GM21723 (cell line): ENCODE results near the gene KLLN.
"Not testable (repeated sequence)": the region's sequence is repeated elsewhere in the genome, so short reads cannot be mapped to it uniquely, and the experiment has no call there.

Experiments
- ATAC-seq: cut with Tn5 transposase; IDR thresholded peaks from one replicate; pipeline ENCODE4 v1.9.1; 2021; ENCODE audit warnings: mild to moderate bottlenecking, moderate library complexity; ENCODE audit not compliant: unreplicated experiment

The KLLN gene

DNA sequence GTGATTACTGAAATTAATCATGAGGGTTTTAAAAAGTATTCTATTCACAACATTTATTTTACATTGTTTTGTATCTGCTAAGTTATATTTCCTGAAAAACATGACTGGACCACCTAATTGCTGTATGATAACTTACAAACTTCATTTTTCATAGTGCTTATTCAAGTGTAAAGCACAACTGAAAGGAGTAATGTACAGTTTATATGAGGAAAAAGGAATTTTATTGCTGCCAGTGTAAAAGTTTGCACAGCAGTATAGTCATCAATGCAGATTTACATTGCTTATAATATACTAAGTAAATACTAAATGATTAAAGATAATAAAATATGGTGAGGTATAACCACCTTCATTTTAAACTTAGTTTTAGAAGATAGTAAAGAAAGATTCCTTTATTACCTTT lies 4.1 kb upstream of the KLLN start:
- ATAC-seq = no peak

DNA sequence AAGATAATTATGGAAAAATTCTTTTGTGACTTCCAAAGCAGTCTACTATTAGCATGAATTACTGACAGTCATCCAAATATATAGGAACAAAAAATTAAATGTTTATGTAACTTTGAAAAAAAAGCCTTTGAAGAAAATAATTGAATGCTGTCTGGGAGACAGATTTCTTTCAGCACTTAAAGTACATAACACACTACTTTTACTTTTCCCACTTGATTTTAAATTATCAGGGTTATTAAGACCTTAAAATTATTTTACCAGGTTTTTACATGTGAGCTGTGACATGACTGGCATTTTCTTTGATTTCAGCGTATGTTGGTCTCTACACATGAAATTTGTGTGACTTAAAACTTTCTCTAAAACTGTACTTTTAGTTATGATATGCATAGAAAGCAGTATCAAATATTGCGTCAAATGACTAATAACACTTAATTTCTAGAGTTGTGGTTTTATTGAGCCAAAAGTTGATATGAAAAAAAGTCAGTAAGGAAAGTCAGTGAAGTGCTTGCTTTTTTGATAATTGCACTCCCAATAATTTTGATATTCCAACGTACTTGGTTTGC lies 3.2 kb upstream of the KLLN start:
- ATAC-seq = no peak

DNA sequence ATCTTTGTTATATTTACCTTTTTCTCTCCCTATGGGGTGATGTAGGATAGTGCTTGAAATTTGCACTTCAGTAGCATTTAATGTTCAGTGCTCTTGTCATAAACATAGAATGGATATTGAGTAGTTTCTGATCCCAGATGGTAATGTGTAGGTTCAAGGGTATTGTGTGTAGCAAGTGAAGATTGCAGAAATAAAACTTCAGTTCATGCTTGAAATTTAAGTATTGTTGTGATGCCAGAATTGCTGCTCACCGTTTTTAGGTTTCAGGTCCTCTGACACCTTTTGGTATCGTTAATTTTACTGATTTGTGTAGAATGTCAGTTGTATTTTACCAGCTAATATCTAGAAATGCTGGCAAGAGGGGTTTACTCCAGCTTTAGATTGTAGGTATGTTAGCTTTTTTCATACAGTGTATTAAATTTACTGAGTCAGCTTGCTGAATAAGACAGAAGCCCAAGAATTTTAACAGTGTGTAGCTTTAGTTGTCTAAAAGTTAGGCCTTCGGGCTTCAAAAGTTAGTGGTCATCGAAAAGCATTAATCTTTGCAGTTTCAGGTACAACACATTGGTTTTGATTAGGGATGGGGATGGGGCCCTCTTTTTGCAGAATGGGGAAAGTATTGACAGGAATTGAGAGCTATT lies 2.0 kb upstream of the KLLN start:
- no peak for ATAC-seq

DNA sequence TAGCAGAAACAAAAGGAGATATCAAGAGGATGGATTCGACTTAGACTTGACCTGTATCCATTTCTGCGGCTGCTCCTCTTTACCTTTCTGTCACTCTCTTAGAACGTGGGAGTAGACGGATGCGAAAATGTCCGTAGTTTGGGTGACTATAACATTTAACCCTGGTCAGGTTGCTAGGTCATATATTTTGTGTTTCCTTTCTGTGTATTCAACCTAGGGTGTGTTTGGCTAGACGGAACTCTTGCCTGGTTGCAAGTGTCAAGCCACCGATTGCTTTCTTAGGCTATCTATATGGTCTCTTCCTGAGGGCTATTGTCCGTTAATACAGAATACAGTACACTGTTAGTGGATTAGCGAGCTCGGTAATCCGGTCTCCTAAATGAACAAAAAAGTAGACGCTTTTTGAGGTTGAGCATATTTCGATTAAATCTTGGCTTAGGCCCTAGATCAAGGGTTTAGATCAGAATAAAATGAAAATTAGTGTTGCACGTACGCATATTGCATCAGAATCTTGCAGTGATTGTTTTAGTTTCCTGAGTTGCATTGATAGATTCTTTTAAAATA lies 1.2 kb upstream of the KLLN start:
- no peak for ATAC-seq

DNA sequence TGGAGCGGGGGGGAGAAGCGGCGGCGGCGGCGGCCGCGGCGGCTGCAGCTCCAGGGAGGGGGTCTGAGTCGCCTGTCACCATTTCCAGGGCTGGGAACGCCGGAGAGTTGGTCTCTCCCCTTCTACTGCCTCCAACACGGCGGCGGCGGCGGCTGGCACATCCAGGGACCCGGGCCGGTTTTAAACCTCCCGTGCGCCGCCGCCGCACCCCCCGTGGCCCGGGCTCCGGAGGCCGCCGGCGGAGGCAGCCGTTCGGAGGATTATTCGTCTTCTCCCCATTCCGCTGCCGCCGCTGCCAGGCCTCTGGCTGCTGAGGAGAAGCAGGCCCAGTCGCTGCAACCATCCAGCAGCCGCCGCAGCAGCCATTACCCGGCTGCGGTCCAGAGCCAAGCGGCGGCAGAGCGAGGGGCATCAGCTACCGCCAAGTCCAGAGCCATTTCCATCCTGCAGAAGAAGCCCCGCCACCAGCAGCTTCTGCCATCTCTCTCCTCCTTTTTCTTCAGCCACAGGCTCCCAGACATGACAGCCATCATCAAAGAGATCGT lies 690 bp upstream of the KLLN start:
- peak; percentile 0 for ATAC-seq

DNA sequence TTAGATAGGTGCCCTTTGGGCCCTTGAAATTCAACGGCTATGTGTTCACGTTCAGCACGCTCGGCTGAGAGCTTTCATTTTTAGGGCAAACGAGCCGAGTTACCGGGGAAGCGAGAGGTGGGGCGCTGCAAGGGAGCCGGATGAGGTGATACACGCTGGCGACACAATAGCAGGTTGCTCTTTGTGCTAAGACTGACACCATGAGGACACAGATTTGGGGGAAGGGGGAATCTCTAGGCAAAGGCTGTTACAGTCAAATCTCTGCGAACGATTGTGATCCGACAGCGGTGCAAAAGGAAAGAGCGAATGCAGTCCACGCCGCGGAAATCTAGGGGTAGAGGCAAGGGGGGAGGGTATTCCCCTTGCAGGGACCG lies 667 bp downstream of the KLLN start:
- ATAC-seq = peak; percentile 10

DNA sequence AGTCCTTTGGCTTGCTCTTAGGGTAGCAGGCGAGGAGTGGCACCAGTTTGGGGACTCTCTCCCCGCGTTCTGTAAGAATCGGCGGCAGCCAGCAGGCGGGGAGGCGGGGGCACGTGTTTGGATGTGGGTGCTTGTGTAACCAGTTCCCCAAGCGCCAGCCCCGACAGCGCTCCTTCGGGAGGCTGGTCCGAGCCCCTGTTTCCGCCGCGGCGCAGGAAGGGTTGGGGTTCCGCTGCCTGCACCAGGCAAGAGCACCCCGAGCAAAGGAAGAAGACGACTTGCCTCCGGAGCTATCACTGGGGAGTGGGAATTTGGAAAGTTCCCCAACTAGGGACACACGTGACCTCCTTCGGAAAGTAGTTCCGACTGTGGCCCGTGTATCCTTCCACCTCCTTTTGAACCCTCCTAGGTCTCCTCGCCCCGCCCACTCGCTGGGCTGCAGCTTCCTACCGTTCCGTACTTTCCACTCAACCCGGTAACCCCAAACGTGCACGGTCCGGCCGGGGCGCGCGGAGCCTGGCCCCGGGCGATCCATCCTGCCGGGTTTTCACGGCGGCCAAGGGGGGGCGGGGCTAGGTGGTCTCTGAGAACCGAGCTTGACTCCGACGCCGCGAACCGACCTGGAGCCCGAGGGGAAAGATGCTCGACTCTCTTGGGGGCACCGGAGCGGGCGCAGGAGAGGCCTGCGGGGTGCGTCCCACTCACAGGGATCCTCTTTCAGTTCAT lies 1.2 kb downstream of the KLLN start:
- ATAC-seq = peak; percentile 51

DNA sequence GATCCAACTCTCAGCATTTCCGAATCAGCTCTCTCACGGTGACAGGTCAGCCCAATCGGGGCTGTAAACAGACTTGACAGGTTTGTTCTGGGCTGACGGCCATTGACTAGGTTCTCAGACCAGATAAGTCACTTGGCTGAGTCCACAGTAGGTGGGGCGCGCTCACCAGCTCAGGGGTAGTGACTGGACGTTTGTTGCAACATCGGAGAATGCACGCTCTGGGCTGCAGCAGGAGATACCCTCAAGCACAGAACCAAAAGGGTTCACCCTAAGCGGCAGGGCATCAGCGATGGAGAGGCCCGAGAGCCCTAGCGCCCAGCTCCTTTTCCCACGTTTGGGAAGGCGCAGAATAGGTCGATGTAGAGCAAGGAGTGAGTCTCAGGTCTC lies 1.8 kb downstream of the KLLN start:
- peak; percentile 17 for ATAC-seq

DNA sequence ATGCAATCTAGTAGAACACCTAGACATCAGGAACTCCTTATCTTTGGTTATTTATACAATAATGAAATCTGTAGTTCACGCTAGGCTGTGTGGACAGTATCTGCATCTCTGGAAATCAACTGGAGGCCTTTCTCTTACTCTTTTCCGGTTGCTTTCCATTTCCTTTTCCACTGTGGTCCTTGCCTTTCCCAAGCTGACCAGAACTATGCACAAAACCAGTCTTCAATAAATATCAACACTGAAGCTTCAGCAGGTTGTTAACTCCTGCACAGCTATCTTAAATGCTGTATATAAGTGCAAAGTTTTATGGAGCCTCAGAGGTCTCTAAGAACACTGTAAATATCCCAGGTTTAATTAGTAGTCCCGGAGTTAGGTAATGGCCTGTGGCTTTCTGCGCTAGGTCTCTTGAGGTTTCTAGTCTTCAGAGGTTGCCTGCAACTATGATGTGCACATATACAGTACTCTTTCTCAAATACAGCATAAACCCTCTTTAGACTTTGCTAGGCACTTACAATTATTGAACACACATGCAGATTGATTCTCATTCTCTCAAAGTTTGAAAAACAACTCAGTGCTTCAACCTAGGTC lies 2.4 kb downstream of the KLLN start:
- no peak for ATAC-seq

DNA sequence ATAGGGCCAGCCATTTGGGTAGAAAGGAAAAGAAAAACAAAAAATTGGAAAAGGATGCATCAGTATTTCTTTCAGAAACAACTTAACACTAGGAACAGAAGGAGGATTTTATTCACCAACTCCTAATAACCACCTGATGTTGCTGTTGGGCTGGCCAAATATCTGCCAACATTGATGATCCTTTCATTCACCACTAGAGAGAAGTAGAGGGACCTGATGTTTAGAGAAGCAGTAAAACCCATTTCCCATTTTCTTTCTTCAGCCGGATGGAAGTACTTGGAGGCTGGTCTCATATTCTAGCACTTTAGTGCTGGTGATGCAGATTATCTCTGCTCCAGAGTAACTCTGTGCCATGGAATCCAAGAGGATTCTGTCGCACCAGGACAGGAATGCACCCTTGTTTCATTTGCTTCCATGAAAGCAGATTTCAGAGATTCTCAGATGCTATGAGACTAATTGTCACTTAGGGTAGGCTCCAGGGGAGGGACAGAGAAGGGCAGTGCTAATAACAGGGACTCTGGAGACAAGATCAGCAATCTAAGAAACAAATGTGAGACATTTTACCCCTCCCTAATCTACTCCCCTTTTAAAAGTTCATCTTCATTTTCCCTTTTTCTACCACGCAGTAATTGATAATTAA lies 3.1 kb downstream of the KLLN start:
- no peak for ATAC-seq

DNA sequence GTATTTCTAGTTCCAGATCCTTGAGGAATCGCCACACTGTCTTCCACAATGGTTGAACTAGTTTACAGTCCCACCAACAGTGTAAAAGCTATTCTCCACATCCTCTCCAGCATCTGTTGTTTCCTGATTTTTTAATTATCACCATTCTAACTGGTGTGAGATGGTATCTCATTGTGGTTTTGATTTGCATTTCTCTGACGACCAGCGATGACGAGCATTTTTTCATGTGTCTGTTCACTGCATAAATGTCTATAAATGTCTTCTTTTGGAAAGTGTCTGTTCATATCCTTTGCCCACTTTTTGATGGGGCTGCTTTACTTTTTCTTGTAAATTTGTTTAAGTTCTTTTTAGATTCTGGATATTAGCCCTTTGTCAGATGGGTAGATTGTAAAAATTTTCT lies 7.7 kb downstream of the KLLN start:
- not testable (repeated sequence) for ATAC-seq

DNA sequence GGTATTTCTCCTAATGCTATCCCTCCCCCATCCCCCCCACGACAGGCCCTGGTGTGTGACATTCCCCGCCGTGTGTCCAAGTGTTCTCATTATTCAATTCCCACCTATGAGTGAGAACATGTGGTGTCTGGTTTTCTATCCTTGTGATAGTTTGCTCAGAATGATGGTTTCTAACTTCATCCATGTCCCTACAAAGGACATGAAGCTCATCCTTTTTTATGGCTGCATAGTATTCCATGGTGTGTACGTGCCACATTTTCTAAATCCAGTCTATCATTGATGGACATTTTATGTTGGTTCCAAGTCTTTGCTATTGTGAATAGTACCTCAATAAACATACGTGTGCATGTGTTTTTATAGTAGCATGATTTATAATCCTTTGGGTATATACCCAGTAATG lies 8.1 kb downstream of the KLLN start:
- not testable (repeated sequence) for ATAC-seq

DNA sequence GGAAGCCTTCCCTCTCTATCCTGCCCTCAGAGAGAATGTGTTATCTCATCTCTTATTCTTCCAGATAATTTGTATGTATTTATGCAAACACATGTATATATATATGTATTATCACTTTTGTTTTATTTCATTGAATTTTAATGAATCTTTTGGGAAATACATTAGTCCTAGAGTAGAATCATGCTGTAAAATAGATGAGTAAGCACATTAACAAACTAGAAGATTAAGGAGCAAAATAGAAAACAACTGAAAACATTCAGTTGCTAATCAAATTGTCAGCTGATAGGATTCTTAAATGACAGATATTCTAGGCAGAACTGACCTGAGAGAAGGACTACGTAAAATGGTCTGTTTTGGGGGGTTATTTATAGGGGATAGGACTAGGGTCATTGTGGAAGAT lies 11.2 kb downstream of the KLLN start:
- no peak for ATAC-seq

DNA sequence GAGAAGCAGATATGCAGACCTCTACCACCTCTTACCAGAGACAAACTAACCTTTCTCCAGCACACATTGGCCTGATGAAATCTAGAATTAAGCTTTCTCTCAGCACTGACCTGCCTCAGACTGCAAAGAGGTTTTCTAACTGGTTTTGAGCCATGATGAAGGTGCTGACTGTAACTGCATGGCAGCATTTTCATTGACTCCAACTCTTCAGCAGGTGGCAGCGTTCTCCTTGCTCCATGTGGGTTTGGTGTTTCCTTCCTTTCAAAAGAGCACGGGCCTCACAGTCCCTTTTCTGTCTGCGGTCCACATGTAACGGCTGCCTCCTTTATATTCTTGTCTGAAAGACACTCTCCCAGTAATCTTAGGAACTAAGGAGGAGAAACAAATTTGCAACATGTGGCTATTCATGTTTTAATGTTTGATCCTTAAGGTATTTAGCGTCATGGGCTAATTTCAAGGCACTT lies 12.6 kb downstream of the KLLN start:
- ATAC-seq = no peak

DNA sequence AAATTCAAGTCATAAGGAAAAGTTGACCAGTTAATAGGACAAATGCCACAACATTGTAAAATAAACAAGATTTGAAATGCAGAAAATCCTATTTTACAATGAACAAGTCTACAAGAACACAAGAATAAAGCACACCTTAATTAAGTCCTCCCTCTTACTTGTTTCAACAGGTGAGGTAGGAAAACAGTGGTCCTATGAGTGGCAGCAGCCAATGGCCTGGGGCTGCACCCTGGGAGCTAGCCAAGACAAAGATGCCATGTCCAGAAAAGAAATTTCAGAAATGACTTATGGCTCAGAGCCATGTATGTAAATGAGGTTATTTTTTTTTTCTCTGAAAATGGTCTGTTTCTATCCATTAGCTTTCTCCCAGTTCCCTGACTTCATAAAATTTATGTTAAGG lies 14.3 kb downstream of the KLLN start:
- no peak for ATAC-seq

DNA sequence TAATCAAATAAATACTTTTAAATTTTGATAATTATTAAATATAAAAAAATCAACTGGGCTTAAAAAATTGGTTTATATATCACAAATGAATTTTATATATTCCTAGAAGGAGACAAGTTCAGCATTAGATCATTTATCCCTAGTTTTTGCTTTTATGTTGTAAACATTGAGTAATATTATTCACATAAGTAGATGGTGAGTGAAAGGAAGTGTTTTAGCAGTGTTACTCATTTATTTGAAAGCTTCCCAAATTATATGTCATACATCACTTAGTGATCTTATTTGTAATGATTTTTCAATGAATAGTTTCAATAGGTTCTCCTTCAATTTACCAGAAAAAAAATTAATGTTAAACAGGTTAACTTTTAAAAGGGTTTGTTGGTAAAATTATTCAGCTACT lies 15.8 kb downstream of the KLLN start:
- ATAC-seq = no peak

DNA sequence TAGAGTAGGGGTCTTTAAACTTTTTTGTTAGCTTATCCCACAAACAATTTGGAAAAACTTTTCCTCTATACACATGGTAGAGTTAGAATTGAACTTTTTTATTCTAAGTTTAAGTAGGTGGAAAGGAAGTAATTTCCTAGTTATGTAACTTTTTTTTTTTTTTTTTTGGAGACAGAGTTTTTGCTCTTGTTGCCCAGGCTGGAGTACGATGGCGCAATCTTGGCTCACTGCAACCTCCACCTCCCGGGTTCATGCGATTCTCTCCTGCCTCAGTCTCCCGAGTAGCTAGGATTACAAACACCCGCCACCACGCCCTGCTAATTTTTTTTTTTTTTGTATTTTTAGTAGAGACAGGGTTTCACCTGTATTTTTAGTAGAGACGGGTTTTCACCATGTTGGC lies 16.6 kb downstream of the KLLN start:
- ATAC-seq = not testable (repeated sequence)

DNA sequence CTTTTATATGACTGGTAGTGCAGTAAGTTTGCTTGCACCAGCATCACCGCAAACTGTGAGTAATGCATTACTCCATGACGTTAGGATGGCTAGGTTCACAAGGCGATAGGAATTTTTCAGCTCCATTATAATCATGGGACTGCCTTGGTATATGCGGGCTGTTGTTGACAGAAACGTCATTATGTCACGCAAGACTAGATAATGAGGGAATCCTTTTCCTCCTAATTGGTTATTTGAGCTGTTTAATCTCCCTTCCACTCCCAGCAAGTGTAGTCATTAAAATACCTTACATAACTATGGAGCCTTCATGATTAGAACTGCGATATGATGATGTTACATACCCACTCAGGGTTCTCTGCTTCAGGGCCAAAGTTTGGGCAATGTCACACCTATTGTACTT lies 17.3 kb downstream of the KLLN start:
- no peak for ATAC-seq

DNA sequence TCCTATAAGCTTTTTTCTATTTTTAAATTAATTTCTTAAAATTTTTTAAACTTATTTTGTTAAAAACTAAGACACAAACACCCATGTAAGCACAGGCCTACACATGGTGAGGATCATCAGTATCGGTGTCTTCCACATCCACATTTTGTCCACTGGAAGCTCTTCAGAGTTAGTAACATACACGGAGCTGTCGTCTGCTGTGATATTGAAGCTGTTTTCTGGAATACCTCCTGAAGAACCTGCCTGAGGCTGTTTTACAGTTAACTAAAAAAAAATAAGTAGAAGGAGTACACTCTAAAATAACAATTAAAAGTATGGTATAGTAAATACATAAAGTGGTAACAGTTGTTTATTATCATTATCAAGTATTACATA lies 17.7 kb downstream of the KLLN start:
- no peak for ATAC-seq

DNA sequence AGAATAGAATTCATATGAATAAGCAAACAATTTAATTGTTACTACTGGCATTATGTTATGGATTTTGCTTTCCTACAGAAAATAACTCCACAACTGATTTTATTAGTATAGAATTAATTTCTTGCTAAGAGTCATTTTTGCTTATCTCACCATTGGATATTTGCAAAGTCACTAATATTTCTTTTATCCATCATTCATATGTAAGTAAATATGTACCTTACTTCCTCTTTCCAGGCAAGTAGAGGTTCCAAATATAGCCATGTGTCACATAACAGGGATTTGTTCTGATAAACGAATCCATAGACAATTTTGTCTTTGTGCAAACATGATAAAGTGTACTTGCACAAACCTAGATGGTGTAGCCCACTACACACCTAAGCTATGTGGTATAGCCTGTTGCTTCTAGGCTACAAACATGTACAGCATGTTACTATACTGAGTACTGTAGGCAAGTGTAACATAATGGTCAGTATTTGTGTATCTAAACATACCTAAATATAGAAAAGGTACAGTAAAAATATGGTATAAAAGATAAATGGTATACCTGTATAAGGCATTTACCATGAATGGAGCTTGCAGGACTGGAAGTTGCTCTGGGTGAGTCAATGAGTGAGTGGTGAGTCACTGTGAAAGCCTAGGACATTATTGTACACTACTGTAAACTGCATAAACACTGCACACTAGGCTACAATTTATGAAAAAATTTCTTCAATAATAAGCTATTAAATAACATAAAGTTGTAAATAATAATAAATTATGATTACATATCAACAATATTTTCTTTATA lies 18.3 kb downstream of the KLLN start:
- ATAC-seq = no peak
